HepG2 (cell line): ENCODE data around the gene PRR12. TPM values are rescaled to one million over a fixed set of nuclear protein-coding genes. Genes with fewer than 3 reads are reported as not detected.

Source experiments
- ATF1 ChIP-seq: IDR thresholded peaks from 2 replicates; pipeline ENCODE4 v1.6.1; 2016; ENCODE audit warnings: mild to moderate bottlenecking, control low read depth
- FOXJ3 ChIP-seq: sonication (generic); formaldehyde crosslinking; IDR thresholded peaks from 2 replicates; pipeline ENCODE4 v1.4.0; 2020; ENCODE audit warnings: missing genetic modification reagents, mild to moderate bottlenecking, borderline replicate concordance
- HMG20B ChIP-seq: conservative IDR thresholded peaks from 2 replicates; pipeline ENCODE4 v1.6.1; 2016; ENCODE audit warnings: missing genetic modification reagents, missing compliant biosample characterization
- MIER2 ChIP-seq: IDR thresholded peaks from 2 replicates; pipeline ENCODE4 v1.6.1; 2016; ENCODE audit warnings: missing biosample characterization, missing genetic modification reagents
- PAX8 ChIP-seq: sonication (generic); formaldehyde crosslinking; IDR thresholded peaks from 2 replicates; pipeline ENCODE4 v1.8.0; 2022; ENCODE audit warnings: mild to moderate bottlenecking, missing genetic modification reagents, borderline replicate concordance
- YY1 ChIP-seq: IDR thresholded peaks from 2 replicates; pipeline ENCODE4 v1.6.1; 2011; ENCODE audit warnings: low read length, low read depth, moderate library complexity, mild to moderate bottlenecking; ENCODE audit not compliant: insufficient read depth, insufficient replicate concordance
- ZBTB43 ChIP-seq: sonication (generic); formaldehyde crosslinking; conservative IDR thresholded peaks from 2 replicates; pipeline ENCODE4 v1.4.0; 2020; ENCODE audit warnings: missing genetic modification reagents
- ZNF33A ChIP-seq: sonication (generic); formaldehyde crosslinking; IDR thresholded peaks from 2 replicates; pipeline ENCODE4 v1.5.1; 2020; ENCODE audit warnings: missing genetic modification reagents, mild to moderate bottlenecking, moderate library complexity, borderline replicate concordance
- polyA plus RNA-seq, 8 experiments: library from polyadenylated mRNA; depleted of rRNA in 3 of 8; stranded (reverse) in 7 of 8; unstranded in 1 of 8; fragments of >200 nt; fragmentation: Illumina TruSeq in 4 of 8; extraction: Trizol in 4 of 8; gene quantifications; 2 replicates each; pipeline versions ENCODE4 v1.2.1 to v1.2.3, GENCODE V29; 2011 to 2016; ENCODE audit warnings: low read depth in 4 of 8, missing spikeins in 1 of 8, mixed read lengths in 1 of 8; ENCODE audit not compliant: insufficient read depth in 1 of 8
- total RNA-seq, 5 experiments: library from RNA; depleted of rRNA; stranded (reverse); fragments of >200 nt; fragmentation: Illumina TruSeq; extraction: Trizol; gene quantifications; 2 replicates each; pipeline ENCODE4 v1.2.3, GENCODE V29; 2016; ENCODE audit warnings: low read depth in 1 of 5
- TF ChIP-seq, protein P1 (sequence below): sonication (generic); formaldehyde crosslinking; IDR thresholded peaks from 2 replicates; pipeline ENCODE4 v1.8.0; 2022; ENCODE audit warnings: mild to moderate bottlenecking, missing genetic modification reagents, borderline replicate concordance
- TF ChIP-seq, protein P2 (sequence below): sonication (generic); formaldehyde crosslinking; IDR thresholded peaks from 2 replicates; pipeline ENCODE4 v1.9.0; 2021; ENCODE audit warnings: mild to moderate bottlenecking, missing genetic modification reagents
- TF ChIP-seq, protein P3 (sequence below): sonication (generic); formaldehyde crosslinking; IDR thresholded peaks from 2 replicates; pipeline ENCODE4 v1.8.0; 2022; ENCODE audit warnings: mild to moderate bottlenecking, missing genetic modification reagents
- TF ChIP-seq, protein P4 (sequence below): sonication (generic); formaldehyde crosslinking; IDR thresholded peaks from 2 replicates; pipeline ENCODE4 v1.4.0; 2020; ENCODE audit warnings: missing genetic modification reagents, borderline replicate concordance

Gene PRR12
- total and polyA plus RNA-seq, 2 of the 13 experiments (the other 11 are each of a cell fraction or from before 2014, with no cell fraction given) = 0.62 to 1.5 TPM

- TF ChIP-seq, protein P1, sequence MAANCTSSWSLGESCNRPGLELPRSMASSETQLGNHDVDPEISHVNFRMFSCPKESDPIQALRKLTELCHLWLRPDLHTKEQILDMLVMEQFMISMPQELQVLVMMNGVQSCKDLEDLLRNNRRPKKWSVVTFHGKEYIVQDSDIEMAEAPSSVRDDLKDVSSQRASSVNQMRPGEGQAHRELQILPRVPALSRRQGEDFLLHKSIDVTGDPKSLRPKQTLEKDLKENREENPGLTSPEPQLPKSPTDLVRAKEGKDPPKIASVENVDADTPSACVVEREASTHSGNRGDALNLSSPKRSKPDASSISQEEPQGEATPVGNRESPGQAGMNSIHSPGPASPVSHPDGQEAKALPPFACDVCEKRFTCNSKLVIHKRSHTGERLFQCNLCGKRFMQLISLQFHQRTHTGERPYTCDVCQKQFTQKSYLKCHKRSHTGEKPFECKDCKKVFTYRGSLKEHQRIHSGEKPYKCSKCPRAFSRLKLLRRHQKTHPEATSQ = no peak; the same call in 1 of the 2 replicates
- TF ChIP-seq MIER2 (CRISPR knock-in tag) (0 out of 2 replicates have a peak, but pooled peaks have one; percentile 71), HMG20B (CRISPR knock-in tag) (no peak), YY1 (peak; percentile 72), FOXJ3 (CRISPR knock-in tag) (peak; percentile 41; the same call in 1 of the 2 replicates), PAX8 (0 out of 2 replicates have a peak, but pooled peaks have one; percentile 48), ATF1 (peak; percentile 64; the same call in 1 of the 2 replicates), ZNF33A (CRISPR knock-in tag) (peak; percentile 86; the same call in 1 of the 2 replicates), ZBTB43 (CRISPR knock-in tag) (no peak)
- TF ChIP-seq, protein P2, sequence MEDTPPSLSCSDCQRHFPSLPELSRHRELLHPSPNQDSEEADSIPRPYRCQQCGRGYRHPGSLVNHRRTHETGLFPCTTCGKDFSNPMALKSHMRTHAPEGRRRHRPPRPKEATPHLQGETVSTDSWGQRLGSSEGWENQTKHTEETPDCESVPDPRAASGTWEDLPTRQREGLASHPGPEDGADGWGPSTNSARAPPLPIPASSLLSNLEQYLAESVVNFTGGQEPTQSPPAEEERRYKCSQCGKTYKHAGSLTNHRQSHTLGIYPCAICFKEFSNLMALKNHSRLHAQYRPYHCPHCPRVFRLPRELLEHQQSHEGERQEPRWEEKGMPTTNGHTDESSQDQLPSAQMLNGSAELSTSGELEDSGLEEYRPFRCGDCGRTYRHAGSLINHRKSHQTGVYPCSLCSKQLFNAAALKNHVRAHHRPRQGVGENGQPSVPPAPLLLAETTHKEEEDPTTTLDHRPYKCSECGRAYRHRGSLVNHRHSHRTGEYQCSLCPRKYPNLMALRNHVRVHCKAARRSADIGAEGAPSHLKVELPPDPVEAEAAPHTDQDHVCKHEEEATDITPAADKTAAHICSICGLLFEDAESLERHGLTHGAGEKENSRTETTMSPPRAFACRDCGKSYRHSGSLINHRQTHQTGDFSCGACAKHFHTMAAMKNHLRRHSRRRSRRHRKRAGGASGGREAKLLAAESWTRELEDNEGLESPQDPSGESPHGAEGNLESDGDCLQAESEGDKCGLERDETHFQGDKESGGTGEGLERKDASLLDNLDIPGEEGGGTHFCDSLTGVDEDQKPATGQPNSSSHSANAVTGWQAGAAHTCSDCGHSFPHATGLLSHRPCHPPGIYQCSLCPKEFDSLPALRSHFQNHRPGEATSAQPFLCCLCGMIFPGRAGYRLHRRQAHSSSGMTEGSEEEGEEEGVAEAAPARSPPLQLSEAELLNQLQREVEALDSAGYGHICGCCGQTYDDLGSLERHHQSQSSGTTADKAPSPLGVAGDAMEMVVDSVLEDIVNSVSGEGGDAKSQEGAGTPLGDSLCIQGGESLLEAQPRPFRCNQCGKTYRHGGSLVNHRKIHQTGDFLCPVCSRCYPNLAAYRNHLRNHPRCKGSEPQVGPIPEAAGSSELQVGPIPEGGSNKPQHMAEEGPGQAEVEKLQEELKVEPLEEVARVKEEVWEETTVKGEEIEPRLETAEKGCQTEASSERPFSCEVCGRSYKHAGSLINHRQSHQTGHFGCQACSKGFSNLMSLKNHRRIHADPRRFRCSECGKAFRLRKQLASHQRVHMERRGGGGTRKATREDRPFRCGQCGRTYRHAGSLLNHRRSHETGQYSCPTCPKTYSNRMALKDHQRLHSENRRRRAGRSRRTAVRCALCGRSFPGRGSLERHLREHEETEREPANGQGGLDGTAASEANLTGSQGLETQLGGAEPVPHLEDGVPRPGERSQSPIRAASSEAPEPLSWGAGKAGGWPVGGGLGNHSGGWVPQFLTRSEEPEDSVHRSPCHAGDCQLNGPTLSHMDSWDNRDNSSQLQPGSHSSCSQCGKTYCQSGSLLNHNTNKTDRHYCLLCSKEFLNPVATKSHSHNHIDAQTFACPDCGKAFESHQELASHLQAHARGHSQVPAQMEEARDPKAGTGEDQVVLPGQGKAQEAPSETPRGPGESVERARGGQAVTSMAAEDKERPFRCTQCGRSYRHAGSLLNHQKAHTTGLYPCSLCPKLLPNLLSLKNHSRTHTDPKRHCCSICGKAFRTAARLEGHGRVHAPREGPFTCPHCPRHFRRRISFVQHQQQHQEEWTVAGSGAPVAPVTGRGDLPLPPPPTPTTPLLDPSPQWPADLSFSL (CRISPR knock-in tag) = no peak
- TF ChIP-seq, protein P3, sequence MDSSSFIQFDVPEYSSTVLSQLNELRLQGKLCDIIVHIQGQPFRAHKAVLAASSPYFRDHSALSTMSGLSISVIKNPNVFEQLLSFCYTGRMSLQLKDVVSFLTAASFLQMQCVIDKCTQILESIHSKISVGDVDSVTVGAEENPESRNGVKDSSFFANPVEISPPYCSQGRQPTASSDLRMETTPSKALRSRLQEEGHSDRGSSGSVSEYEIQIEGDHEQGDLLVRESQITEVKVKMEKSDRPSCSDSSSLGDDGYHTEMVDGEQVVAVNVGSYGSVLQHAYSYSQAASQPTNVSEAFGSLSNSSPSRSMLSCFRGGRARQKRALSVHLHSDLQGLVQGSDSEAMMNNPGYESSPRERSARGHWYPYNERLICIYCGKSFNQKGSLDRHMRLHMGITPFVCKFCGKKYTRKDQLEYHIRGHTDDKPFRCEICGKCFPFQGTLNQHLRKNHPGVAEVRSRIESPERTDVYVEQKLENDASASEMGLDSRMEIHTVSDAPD (CRISPR knock-in tag) = no peak
- TF ChIP-seq, protein P4, sequence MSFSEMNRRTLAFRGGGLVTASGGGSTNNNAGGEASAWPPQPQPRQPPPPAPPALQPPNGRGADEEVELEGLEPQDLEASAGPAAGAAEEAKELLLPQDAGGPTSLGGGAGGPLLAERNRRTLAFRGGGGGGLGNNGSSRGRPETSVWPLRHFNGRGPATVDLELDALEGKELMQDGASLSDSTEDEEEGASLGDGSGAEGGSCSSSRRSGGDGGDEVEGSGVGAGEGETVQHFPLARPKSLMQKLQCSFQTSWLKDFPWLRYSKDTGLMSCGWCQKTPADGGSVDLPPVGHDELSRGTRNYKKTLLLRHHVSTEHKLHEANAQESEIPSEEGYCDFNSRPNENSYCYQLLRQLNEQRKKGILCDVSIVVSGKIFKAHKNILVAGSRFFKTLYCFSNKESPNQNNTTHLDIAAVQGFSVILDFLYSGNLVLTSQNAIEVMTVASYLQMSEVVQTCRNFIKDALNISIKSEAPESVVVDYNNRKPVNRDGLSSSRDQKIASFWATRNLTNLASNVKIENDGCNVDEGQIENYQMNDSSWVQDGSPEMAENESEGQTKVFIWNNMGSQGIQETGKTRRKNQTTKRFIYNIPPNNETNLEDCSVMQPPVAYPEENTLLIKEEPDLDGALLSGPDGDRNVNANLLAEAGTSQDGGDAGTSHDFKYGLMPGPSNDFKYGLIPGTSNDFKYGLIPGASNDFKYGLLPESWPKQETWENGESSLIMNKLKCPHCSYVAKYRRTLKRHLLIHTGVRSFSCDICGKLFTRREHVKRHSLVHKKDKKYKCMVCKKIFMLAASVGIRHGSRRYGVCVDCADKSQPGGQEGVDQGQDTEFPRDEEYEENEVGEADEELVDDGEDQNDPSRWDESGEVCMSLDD (CRISPR knock-in tag) = no peak; the same call in 1 of the 2 replicates
Measured at GRCh38 chr19:49580264-49581006, 10.5 kb upstream of the PRR12 start, which contains the start of gene NOSIP (continued).
